Kidney epithelial cell (primary cell): Measurements from ENCODE around the gene RGS7. TPM values are rescaled to one million over a fixed set of nuclear protein-coding genes. Genes with fewer than 3 reads are reported as not detected.
"Not testable (repeated sequence)": the region's sequence is repeated elsewhere in the genome, so short reads cannot be mapped to it uniquely, and the experiment has no call there.

ENCODE experiments used
- DNase-seq: peaks from one replicate; pipeline ENCODE4 v3.0.0-alpha.2; 2010; ENCODE audit warnings: low read depth
- H3K27me3 ChIP-seq: 2 replicates; pipeline ENCODE4 v1.6.0; 2011; ENCODE audit warnings: low read length; ENCODE audit not compliant: control insufficient read depth, insufficient read depth
- H3K36me3 ChIP-seq: 2 replicates; pipeline ENCODE4 v1.5.1; 2011; ENCODE audit warnings: low read length; ENCODE audit not compliant: control insufficient read depth, insufficient read depth
- H3K4me3 ChIP-seq: 2 replicates; pipeline ENCODE4 v1.5.1; 2011; ENCODE audit warnings: low read depth, mild to moderate bottlenecking, control low read depth, low read length
- CTCF ChIP-seq: IDR thresholded peaks from 2 replicates; pipeline ENCODE4 v1.5.1; 2011; ENCODE audit warnings: mild to moderate bottlenecking, moderate library complexity, low read length, control low read depth, inconsistent platforms; ENCODE audit not compliant: insufficient read depth, poor library complexity, severe bottlenecking
- total RNA-seq: library from RNA; depleted of rRNA; stranded (reverse); fragments of >200 nt; gene quantifications from 2 replicates; pipeline ENCODE4 v1.2.3, GENCODE V29; 2015

The RGS7 gene
- total RNA-seq, 1 donor from 2014 or later = 1.5 TPM

- no peak for TF ChIP-seq CTCF
Observed at GRCh38 chr1:240888787-240889048, 468.3 kb downstream of the RGS7 start.

GRCh38 chr1:240888039-240888786 is 468.8 kb downstream of the RGS7 start:
- TF ChIP-seq CTCF = peak; percentile 83
- DNase-seq = peak; percentile 1
- Histone ChIP-seq H3K27me3 (no peaks in the 10 kb centered on the region), H3K4me3 (no peak overlapping the region), H3K36me3 (no peaks in the 10 kb centered on the region)

More at GRCh38 chr1:240888787-240889048, 468.3 kb downstream of the RGS7 start:
- Histone ChIP-seq H3K36me3 (no peaks in the 10 kb centered on the region), H3K4me3 (no peak overlapping the region), H3K27me3 (no peaks in the 10 kb centered on the region)
- DNase-seq = no peak

GRCh38 chr1:240883490-240883889 is 473.5 kb downstream of the RGS7 start:
- DNase-seq = no peak
- no peak overlapping the region for H3K4me3 ChIP-seq
- H3K36me3 ChIP-seq = no peaks in the 10 kb centered on the region
- H3K27me3 ChIP-seq = no peaks in the 10 kb centered on the region
- no peak for TF ChIP-seq CTCF

GRCh38 chr1:240882656-240883308 is 474.2 kb downstream of the RGS7 start:
- H3K36me3 ChIP-seq, DNase-seq, H3K27me3 ChIP-seq, H3K4me3 ChIP-seq: not testable (repeated sequence)

- no peak overlapping the region for H3K4me3 ChIP-seq
- H3K36me3 ChIP-seq = no peaks in the 10 kb centered on the region
- TF ChIP-seq CTCF = no peak
- DNase-seq = no peak
- no peaks in the 10 kb centered on the region for H3K27me3 ChIP-seq
Observed at GRCh38 chr1:240878631-240879030, 478.4 kb downstream of the RGS7 start.

- no peaks in the 10 kb centered on the region for H3K36me3 ChIP-seq
- no peak overlapping the region for H3K4me3 ChIP-seq
- no peaks in the 10 kb centered on the region for H3K27me3 ChIP-seq
- TF ChIP-seq CTCF = no peak
- DNase-seq = no peak
Observed at GRCh38 chr1:240877605-240878004, 479.4 kb downstream of the RGS7 start.
